CD4-positive, alpha-beta T cell treated with Interleukin-17A for 4 hours (primary cell): ENCODE data around the gene PRG3.
"Not testable (repeated sequence)": the region's sequence is repeated elsewhere in the genome, so short reads cannot be mapped to it uniquely, and the experiment has no call there.

Source experiments
- DNase-seq: peaks from one replicate; pipeline ENCODE4 v3.0.0-alpha.2; 2020; ENCODE audit warnings: mixed read lengths

The PRG3 gene

DNA sequence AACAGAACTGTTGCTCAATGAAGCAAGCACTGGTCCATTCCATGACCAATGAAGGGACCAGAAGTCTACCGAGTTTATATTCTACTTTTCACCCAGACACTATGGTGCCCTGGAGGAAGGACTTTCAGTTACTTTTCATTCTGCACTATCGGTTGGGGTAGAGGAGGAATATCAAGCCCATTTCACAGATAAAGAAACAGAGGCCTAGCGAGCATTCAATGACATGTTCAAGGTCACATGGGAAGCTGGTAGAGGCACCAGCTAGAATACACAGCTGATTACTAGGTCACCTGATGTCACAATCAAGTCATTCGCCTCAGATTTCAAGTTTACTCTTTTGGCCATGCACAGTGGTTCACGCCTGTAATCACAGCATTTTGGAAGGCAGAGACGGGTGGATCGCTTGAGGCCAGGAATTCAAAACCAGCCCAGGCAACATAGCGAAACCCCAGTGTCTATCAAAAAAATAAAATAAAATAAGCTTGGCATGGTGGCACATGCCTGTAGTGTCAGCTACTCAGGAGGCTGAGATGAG lies 27.1 kb upstream of the PRG3 start:
- no peak for DNase-seq

DNA sequence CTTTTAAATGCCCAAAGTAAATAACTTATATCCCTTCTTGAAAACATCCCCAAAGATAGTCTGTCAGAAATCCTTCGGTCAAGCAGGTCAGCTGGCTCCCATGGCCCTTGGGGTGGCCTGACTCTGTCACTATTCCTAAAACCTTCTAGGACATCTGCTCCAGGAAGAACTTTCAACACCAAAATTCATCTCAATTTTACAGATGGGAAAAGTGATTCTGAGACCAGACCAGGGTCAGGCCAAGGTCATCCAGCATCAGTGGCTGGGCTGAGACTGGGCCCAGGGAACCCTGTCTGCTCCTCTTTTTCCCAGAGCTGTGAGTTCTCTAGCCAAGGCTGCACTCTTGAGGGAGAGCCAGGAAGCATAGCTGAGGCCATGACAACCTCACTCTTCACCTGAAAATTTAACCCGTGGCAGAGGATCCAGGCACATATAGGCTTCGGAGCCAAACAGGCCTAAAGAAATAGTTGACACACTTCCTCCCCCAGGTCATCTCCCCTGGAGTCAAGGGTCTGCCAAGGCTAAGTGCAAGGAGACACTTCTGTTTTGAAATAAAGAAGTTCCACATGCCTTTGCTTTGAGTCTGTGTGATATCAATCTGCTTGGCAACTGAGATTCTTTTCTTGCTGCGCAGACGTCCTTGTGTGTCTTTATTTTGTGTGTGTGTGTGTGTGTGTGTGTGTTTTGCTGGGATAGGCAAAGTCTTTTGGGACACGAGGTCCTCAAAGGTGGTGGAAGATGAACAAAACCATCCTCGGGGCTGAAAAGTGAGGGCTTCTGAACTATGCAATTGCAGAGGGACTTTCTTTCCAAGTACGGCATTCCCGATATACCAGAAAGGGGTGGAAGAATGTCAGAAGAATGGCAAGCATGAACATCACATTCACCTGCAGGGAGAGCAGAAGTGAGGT lies 26.3 kb upstream of the PRG3 start:
- no peak for DNase-seq

DNA sequence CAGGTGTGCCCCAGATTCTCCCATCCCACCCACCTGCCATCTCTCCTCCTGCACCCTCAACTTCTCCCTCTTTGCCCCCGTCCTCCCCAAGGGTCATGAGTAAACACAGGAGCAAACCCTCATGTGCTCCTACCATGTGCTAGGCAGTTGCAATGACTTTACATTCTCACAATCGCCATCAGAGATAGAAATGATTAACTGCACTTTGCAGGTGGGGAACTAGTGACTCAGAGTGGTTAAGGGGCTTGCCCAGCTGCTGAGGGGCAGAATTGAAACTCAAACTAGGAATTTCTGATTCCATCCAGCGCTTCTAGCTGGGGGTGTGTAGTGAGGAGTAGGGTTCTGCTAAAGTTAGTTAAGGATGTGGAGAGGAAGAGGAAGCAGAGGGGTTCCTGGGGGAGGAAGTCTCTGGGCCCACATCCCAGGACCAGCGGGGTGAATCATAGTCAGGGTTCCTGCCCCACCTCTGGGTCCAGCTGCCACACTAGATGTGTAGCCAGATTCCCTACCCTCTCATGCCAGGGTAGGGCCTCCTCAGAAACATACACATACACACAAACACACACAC lies 25.5 kb upstream of the PRG3 start:
- no peak for DNase-seq

DNA sequence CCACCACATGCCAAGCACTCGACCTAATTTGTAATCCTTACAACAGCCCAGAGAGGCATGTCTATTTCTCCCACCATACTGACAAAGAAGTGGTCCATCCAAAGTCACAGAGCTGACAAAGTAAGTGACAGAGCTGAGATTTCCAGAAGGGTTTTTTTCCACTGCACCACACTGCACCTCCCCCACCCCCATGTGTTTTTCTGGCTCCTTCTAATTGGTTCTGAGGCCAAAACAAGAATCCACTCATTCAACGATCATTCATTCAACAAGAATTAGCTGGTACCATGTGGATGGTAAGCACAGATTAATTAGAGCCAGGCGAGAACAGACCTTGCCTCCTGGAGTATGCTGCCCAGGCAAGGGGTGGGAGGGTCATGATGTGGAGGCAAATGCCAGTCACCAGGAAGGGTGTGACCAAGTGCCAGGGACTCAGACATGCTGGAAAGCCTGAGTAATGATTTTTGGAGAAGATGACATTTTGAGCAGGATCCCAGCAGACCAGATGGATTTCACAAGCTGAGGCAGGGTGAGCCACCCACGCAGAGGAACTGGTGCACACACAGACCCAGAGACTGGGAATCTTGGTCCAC lies 24.4 kb upstream of the PRG3 start:
- DNase-seq, result no peak

DNA sequence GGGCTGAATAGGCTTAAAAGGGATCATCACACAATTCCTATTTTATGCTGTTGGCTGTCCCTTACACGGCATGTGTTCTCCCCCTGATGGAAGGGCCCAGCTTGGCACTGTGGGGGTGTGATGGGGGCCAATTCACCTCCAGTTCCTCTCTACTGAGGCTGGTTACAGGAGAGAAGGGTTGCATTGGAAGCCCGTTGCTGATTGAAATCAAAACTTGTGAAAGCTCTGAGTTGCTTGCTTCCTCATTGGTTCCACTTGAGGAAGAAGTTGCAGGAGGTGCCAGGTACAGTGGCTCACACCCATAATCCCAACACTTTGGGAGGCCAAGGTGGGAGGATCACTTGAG lies 22.8 kb upstream of the PRG3 start:
- no peak for DNase-seq

DNA sequence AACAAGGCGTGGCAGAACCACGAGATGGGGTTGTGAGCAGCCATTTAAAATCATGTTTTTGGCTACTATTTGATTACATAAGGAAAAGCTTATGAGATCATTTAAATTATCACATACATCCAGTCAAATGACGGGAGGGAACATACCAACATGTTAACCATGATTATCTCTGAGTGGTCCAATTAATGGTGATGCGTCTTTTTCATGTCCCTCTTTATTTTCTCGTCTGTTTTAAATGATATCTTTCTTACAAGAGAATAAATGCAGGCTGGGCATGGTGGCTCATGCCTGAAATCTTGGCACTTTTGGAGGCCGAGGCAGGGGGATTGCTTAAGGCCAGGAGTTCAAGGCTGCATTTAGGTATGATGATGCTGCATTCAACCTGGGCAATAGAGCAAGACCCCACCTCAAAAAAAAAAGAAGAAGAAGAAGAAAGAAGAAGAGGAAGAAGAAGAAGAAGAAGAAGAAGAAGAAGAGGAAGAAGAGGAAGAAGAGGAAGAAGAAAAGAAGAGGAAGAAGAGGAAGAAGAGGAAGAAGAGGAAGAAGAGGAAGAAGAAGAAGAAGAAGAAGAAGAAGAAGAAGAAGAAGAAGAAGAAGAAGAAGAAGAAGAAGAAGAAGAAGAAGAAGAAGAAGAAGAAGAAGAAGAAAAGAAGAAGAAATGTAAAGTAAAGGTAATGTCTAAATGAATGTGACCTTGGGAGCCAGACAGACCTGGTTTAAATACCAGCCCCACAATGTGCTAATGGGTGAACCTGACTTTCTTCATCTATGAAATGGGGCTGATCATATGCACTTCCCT lies 22.3 kb upstream of the PRG3 start:
- not testable (repeated sequence) for DNase-seq

DNA sequence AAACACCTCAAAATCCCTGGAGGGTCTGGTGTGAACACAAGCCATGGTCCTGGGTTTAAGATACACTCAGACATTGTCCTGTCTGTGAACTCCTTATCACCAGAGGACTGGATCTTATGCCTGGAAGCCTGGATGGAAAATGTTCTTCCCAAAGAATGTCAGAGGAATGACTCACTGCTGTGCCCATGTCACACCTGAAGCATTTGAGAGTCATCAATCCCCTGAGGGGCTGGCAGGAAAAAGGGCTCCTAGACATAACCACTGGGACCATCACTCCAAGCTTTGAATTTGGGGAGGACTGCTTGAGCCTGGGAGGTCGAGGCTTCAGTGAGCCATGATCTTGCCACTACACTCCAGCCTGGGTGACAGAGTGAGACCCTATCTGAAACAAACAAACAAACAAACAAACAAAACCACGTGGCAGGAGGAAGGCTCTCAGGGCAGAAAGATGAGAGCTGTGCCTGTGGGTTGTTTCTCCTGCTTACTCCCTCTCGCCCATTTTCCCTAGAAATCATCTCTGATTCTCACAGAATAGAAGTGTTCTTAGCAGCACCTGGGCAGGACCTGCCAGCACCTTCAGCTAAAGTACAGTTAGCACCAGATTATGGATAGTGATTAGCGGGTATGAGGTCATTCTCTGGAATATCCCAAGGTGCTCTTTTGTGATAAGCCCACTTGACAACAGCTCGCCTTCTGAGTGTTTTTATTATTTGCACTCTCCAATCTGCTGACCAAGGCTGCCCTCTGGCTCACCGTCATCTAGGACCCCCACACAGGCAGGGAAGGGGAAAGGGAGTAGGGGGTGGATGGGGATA lies 21.4 kb upstream of the PRG3 start:
- DNase-seq, result no peak

DNA sequence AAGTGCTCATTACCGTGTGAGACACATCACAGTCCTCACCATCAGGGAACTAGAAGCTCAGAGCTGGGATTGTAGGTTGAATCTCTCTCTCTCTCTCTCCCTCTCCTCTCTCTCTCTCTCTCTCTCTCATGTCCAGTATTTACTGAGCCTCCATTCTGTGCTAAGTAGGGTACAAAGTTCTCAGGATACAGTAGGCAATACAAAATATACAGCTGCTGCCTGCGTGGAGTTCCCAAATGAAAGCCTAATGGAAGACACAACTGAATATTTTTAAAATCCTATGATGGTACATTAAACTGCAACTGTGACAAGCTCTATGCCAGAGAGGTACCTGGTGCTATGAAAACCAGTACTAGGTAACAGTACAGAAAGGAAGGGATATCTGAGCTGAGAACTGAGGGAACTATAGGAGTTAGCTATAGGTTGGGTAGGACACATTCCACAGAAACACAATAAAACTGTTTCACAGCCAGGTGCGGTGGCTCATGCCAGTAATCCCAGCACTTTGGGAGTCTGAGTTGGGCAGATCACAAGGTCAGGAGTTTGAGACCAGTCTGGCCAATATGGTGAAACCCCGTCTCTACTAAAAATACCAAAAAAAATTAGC lies 19.1 kb upstream of the PRG3 start:
- DNase-seq, result no peak

DNA sequence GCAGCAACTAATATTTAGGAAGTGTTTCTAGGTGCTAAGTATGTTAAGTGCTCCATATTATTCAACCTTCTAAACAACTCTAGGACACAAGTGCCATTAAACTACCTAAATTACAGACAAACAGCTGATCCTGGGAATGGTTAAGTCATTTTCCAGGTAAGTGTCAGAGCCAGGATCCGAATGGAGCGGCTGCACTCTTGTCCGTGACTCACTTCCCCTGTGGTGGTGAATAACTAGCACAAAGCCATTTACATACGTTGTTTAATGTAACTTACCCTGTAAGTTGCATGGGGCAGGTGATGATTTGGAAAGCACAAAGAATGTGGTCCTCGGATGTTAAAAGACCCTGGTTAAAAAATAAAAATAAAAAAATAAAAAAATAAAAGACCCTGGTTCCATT lies 18.3 kb upstream of the PRG3 start:
- DNase-seq, result no peak

DNA sequence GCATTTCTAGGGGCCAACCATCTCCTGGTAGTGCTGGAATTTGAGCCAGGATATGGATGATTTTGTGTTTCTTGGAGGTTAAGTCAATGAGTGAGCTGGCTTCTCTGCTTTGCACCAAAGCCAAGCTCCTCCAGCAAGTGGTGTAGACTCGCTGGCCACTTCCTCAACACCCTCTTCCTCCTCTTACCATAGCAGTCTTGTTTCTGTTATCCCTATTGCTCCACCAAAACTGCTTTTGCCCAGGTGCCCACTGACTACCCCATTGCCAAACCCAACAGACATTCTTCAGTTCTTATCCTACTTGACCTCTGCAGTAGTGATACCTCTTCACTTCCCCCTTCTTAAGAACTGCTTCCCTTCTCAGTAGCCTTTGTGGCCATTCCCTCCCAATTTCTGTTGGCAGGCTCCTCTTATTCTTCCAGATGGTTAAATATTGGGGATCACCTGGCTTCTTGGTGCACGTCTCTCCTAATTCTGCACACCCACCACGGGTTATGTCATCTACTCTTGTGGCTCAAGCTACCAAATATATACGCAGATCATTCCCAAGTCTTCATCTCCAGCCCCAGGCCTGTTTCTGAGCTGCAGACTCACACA lies 16.5 kb upstream of the PRG3 start:
- DNase-seq, result no peak

DNA sequence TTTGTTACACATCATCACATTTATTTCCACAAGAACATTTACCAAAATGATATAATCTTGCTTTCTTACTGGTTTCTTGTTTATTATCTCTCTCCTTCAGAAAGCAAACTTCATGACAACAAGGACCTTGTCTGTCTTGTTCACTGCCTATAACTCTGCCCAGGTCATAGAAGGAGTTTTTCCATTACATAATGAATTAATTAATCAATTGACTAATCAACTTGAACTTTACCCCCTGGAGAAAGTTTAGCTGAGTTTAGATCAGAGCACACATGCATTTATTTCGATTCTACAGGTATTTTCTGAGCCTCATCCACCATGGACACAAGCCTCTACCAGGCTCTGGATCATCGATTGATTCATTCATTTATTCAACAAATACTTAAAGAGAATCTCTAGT lies 15.8 kb upstream of the PRG3 start:
- DNase-seq, result no peak

DNA sequence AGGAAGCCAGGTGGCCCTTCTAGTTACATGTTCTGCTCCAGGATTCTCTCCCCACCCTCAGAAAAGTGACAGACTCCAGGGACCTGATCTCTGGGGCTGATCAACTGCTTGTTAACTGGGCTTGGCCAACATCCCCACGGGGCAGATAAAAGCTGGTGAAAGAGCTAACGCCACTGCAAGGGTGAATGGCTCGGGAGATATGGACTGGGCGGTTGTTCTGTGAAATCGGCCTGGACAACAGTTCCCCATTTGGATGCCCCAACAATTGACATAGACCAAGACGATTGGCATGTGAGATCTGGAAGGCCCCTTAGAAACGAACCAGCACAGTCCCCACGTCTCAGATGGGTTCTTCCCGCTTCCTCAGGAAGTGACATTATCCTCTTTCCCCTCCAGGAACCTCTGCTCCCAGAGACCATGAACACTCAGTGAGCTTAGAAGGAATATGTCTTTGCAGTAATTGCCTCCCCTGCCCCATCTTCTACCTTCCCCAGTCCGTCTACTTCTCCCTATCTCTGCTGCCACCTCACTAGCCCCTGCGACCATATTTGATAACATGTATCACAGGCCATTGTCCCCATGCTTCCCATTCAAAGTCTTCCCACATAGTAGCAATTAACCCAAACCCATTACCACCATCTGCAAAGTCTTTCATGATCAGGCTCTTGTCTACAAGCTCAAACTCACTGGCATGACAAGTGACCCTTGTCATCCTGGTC lies 15.1 kb upstream of the PRG3 start:
- no peak for DNase-seq

DNA sequence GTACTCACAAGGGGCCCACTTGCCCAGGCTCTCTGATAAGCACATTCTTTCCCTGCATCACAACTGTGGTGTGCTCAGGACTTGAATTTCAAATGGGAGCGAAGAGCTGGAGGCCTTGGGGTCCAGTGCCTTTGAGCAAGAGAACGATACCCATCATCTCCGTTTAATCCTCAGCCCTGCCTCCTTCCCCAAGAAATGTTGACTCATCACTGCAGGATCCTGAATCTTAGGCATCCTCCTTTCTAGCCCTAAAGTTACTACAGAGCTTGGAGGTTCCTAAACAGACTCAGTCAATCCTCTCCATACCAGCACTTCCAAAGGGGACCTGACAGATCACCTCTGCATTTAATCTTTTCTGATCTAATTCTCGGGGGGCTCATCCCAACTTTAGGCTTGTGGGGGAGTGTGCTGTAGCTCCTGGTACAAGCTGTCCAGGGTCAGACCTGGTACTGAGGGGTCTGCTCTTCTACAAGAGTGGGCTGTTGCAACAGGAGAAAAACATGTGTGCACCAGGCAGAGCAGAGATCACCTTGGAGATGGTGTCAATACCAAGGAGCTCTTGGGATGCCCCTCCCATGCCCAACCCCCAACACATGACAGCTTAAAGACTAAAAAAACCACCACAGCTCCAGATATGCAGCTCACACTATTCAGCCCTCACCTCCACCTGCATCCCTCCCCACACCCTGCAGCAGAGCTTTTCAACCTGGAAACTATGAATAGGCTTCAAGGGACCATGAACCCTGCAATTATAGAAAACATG lies 13.4 kb upstream of the PRG3 start:
- DNase-seq, result no peak

DNA sequence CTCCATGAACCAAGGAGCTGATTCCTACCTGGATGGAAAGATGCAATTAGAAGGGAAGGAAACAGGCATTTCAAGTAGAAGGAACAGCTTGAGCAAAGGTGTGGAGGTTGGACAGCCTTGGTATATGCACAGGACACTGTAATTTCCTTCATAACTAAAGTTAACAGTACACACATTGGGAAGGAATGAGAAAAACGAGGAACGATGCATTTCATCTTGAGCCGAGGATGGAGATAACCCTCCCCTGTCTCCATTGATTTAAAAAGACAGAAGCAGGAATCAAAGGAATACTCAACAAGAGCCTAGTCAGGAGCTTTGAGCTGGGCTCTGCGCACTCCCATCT lies 11.8 kb upstream of the PRG3 start:
- DNase-seq, result no peak

DNA sequence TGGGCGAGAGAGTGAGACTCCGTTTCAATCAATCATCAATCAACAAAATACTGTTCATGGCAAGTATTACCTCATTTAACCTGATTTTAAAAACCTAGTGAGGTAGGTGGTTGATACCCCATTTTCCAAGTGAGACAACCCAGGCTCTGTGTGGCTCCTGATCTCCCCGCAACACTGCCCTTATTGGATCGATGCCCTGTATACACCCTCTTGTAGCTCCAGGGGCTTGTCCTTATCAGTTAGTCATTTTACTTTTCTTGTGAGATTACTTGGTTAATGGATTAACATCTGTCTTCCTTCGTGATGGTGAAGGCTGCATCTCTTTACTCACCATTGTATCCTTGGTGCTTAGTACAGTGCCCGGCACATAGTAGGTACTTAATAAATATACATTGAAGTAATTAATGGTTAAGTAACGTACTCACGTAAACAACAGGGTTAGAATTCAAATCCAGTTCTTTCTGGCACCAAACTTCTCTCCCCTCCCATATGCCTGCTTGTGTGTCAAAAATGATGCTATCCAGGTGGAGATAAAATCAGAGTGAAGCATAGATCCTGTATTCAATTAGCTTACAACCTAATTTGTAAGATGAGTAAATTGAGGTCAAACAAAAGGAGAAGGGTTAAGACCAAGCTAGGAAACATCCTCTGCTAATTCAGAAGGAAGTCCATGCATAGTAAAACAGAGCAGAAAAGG lies 11.3 kb upstream of the PRG3 start:
- DNase-seq, result no peak

DNA sequence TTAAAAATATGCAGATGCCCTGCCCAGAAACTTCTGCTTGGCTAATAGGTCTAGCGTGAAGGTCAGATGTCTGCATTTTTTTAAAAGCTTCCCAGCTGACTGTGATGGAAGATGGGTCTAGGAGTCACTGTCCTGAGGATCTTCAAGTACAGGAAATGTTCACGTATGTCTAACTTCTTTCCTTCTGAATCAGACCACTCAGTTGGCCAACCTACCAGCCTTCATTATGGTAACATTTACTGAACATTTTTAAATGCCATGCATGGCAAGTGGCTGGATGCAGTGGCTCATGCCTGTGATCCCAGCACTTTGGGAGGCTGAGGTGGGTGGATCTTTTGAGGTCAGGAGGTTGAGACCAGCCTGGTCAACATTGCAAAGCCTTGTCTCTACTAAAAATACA lies 10.6 kb upstream of the PRG3 start:
- no peak for DNase-seq

DNA sequence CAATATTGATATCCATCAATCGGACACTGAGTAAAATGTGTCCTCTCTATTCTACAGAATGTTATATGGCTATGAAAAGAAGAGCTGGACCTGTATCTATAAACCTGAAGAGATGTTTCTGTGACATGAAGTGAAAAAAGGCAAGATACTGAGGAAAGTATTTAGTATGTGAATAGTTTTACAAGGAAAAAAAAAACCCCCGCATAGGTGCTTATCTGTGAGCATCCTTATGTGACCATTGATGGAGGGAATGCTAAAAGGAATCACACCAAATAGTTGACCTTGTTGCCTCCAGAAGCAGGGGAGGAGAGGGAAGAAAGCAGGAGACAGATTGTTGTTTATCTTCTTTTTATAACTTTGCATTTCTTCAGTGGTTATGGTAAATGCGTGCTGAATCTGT lies 10.2 kb upstream of the PRG3 start:
- DNase-seq, result no peak

DNA sequence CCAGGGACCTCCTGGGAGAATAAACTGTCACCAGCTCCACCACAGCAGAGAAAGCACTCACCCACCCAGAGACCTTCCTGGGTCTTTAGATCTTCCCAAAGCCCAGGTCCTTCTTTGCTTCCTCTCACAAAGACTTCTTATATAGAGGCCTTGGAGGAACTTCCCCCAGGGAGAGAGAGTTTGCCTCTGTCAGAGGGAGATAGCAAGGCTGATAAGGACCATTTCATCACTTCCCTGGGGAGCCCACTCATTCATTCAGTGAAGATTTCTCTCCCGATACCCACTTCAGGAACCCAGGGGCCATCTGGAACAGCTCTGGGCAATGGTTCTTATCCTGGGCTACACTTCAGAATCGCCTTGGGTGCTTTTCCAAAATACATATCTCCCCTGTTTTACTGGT lies 9.6 kb upstream of the PRG3 start, which contains the start of gene PRG2:
PRG2 (minus strand) TSS at position 116 of the 400 bp plus-strand sequence. CDS start 706 bp downstream, outside the sequence.
- DNase-seq, result no peak

DNA sequence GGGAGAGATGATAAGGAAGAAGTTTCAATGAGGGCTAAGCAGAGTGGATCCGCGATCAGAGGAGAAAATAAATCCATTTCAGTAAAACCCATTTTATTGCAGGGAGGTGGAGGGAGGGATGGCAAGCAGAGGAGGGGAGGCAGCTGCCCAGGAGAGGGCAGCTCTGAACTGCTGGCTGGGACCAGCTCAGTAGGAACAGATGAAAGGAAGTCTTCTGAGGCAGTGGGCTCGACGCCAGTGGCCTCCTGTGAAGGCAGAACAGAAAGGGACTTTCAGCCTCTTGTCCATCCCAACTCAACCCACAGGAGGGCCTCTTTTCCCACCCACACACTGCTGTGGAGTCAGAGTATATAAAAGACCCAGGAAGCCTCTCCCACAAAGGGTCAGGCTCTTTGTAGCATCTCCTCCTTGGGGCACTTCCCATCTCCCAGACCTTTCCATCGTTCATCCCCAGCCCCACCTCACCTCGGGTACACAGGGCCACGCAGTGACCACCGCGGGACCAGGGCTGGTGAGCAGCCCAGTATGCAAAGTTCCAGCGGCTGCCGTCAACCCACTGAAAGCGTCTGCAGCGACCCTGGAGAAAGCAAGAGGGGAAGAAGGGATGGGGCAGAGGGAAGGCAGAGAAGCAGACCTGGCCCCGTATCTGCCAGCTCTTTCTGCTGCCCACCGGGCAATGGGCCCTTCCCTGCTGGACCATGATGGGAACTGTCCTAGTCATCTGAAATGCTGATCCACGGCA lies 6.5 kb upstream of the PRG3 start:
- DNase-seq, result no peak
